ENCODE data around the gene PPP1R14C. TPM values are rescaled to one million over a fixed set of nuclear protein-coding genes. Genes with fewer than 3 reads are reported as not detected.

The PPP1R14C gene
- polyA plus RNA-seq, 2 donors: 7.8 to 12.4 TPM

DNA sequence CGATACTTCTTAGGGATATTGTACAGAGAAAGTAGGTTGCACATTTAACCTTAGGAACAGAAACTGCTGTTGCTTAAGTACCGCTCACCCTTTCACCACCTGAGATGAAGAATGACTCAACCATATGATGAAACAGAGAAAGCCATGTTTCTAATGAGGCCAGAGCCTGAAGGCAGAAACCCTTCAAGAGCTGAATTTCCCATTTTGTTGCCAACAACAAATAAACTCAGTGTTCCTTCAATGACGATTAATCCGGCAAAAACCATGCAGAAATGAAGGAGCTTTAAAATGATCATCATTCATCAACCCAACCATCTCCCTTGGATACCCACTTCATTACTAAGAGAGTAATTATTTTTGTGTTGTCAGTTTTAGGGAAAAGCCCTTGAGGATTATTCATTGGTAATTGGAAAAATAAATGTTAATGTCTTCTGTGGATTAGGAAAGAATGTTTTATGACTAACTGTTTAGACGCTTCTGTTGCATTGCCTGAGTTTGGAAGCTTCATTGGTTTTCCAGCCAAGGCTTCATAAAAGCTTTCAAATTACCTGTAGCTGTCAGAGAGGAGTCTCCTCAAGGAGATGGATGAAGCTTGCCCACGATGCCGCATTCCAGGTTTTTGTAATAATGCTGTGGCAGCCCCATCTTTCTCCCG lies 113.9 kb downstream of the PPP1R14C start:
- WGBS, 2 donors: 38 to 47% methylated on average over 8 of the region's 8 CpGs
- no peak overlapping the region for H3K4me3 ChIP-seq (ENCODE audit: low read depth in 1 of 2, low read length in 2 of 2)
- no peaks in the 10 kb centered on the region for H3K9me3 ChIP-seq (ENCODE audit: control insufficient read depth in 2 of 2, insufficient read depth in 1 of 2, low read depth in 1 of 2, low read length in 1 of 2)
- H3K4me1 ChIP-seq (ENCODE audit: control insufficient read depth in 2 of 2, insufficient read depth in 2 of 2, low read length in 1 of 2): peaks cover 0 to 7% of the 10 kb centered on the region in 2 donors
- H3K27me3 ChIP-seq (ENCODE audit: control insufficient read depth in 1 of 2, insufficient read depth in 2 of 2, low read length in 2 of 2): no peaks in the 10 kb centered on the region
- no peak overlapping the region for H3K27ac ChIP-seq (ENCODE audit: low read depth in 2 of 2, low read length in 1 of 2)
- no peaks in the 10 kb centered on the region for H3K36me3 ChIP-seq (ENCODE audit: control insufficient read depth in 2 of 2, insufficient read depth in 2 of 2, low read length in 1 of 2)

DNA sequence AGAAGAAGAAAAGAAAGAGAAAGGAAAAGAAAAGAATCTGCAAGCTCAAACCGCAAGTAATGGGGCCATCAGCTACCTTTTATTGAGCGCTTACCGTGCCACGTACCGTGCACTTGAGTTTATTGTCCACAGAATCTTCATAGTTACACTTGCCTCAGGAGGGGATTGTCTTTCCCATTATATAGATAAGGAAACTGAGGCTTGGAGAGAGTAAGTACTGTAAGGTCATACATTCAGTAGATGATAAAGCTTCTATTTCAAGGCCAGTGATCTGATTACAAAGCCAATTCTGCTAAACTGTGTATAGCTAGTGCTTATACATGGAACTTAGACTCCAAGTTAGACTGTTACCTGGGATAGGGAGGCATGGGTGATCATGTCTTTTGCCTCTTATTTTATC lies 115.5 kb downstream of the PPP1R14C start:
- Histone ChIP-seq H3K36me3 (ENCODE audit: control insufficient read depth in 2 of 2, insufficient read depth in 2 of 2, low read length in 1 of 2) (no peaks in the 10 kb centered on the region), H3K4me1 (ENCODE audit: control insufficient read depth in 2 of 2, insufficient read depth in 2 of 2, low read length in 1 of 2) (peaks cover 0 to 7% of the 10 kb centered on the region in 2 donors), H3K27ac (ENCODE audit: low read depth in 2 of 2, low read length in 1 of 2) (no peak overlapping the region), H3K4me3 (ENCODE audit: low read depth in 1 of 2, low read length in 2 of 2) (no peak overlapping the region), H3K27me3 (ENCODE audit: control insufficient read depth in 1 of 2, insufficient read depth in 2 of 2, low read length in 2 of 2) (no peaks in the 10 kb centered on the region), H3K9me3 (ENCODE audit: control insufficient read depth in 2 of 2, insufficient read depth in 1 of 2, low read depth in 1 of 2, low read length in 1 of 2) (no peaks in the 10 kb centered on the region)
- 97 to 100% methylated on average over 5 of the region's 5 CpGs for WGBS, 2 donors

DNA sequence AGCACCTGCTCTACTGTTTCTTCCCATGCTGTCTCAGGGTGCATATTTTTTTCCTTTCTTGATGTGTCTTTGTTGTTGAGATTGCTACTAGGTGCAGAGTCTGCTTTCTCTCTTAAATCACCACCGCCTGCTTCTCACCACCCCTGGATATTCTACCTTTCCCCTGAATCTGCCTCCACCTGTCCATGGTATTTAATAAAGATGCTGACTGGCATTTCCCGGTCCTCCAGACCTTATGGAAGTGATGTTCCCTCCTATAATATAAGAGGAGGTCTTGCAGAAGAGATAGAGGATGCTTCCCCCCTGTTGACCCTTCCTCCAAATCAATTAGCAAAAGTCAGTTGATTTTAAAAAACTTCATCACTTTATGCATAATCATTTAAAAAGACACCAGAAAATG lies 118.1 kb downstream of the PPP1R14C start:
- WGBS, 2 donors: 92 to 94% methylated on average over 2 of the region's 2 CpGs
- Histone ChIP-seq H3K36me3 (ENCODE audit: control insufficient read depth in 2 of 2, insufficient read depth in 2 of 2, low read length in 1 of 2) (no peaks in the 10 kb centered on the region), H3K4me1 (ENCODE audit: control insufficient read depth in 2 of 2, insufficient read depth in 2 of 2, low read length in 1 of 2) (peaks cover 0 to 4% of the 10 kb centered on the region in 2 donors), H3K4me3 (ENCODE audit: low read depth in 1 of 2, low read length in 2 of 2) (no peak overlapping the region), H3K9me3 (ENCODE audit: control insufficient read depth in 2 of 2, insufficient read depth in 1 of 2, low read depth in 1 of 2, low read length in 1 of 2) (peaks cover 0 to 6% of the 10 kb centered on the region in 2 donors), H3K27ac (ENCODE audit: low read depth in 2 of 2, low read length in 1 of 2) (no peak overlapping the region), H3K27me3 (ENCODE audit: control insufficient read depth in 1 of 2, insufficient read depth in 2 of 2, low read length in 2 of 2) (no peaks in the 10 kb centered on the region)

DNA sequence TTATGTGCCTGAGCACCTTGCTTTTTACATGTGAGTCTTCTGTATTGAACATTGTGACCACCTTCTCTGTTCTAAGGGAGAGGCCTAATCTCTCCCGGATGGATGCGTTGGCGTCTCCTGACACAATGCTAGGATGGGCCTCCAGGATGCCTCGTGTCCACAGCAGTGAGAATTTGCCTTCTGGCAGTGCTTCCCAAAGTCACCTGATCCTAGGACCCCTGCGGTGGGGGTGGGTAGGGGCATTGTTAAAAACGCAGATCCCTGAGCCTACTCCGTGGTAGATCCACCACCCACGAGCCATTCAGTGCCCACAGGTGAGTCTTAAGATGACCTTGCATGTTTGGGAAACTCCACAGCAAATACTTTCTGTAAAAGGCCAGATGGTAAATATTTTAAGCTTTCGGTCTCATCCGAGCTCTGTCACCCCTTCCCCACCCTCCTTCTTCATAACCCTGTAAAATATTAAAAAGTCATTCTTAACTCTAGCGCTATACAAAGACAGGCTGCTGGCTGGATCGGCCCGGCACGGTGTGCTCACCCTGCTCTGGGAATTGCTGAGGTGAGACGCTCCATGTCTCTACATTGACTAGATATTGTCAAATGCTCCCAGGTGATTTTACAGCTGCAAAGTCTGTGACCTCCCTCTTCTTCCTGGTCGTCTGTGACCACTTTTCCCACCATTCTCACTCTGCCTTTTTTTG lies 119.3 kb downstream of the PPP1R14C start:
- peaks cover 0 to 6% of the 10 kb centered on the region in 2 donors for H3K9me3 ChIP-seq (ENCODE audit: control insufficient read depth in 2 of 2, insufficient read depth in 1 of 2, low read depth in 1 of 2, low read length in 1 of 2)
- H3K4me1 ChIP-seq (ENCODE audit: control insufficient read depth in 2 of 2, insufficient read depth in 2 of 2, low read length in 1 of 2): peaks cover 0 to 3% of the 10 kb centered on the region in 2 donors
- no peak overlapping the region for H3K4me3 ChIP-seq (ENCODE audit: low read depth in 1 of 2, low read length in 2 of 2)
- no peak overlapping the region for H3K27ac ChIP-seq (ENCODE audit: low read depth in 2 of 2, low read length in 1 of 2)
- 83 to 86% methylated on average over 16 of the region's 16 CpGs for WGBS, 2 donors
- no peaks in the 10 kb centered on the region for H3K27me3 ChIP-seq (ENCODE audit: control insufficient read depth in 1 of 2, insufficient read depth in 2 of 2, low read length in 2 of 2)
- H3K36me3 ChIP-seq (ENCODE audit: control insufficient read depth in 2 of 2, insufficient read depth in 2 of 2, low read length in 1 of 2): no peaks in the 10 kb centered on the region

- Histone ChIP-seq H3K36me3 (ENCODE audit: control insufficient read depth in 2 of 2, insufficient read depth in 2 of 2, low read length in 1 of 2) (no peaks in the 10 kb centered on the region), H3K9me3 (ENCODE audit: control insufficient read depth in 2 of 2, insufficient read depth in 1 of 2, low read depth in 1 of 2, low read length in 1 of 2) (peaks cover 0 to 6% of the 10 kb centered on the region in 2 donors), H3K4me3 (ENCODE audit: low read depth in 1 of 2, low read length in 2 of 2) (no peak overlapping the region), H3K27ac (ENCODE audit: low read depth in 2 of 2, low read length in 1 of 2) (no peak overlapping the region), H3K27me3 (ENCODE audit: control insufficient read depth in 1 of 2, insufficient read depth in 2 of 2, low read length in 2 of 2) (no peaks in the 10 kb centered on the region), H3K4me1 (ENCODE audit: control insufficient read depth in 2 of 2, insufficient read depth in 2 of 2, low read length in 1 of 2) (peaks cover 0 to 3% of the 10 kb centered on the region in 2 donors)
- WGBS, 2 donors: 76 to 87% methylated on average over 19 of the region's 19 CpGs
Measured at GRCh38 chr6:150263765-150264404, 121.0 kb downstream of the PPP1R14C start.

DNA sequence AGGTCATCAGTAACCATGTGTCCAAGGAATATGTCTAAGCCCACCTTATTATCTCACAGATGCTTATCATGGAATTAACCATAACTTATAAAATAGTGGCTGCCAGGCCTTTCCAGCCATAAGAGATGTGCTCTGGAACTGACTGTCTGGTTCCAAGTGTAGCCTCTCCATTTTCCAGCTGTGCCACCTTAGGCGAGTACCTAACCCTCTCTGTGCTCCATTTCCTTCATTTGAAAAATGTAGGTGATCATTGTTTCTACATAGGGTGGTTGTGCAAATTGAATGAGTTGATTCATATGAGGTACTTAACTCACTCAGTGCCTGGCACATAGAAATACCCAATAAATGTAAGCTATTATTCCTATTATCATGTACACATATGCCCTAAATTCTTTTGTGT lies 123.5 kb downstream of the PPP1R14C start:
- 99 to 100% methylated on average over 1 of the region's 1 CpG for WGBS, 2 donors
- H3K4me1 ChIP-seq (ENCODE audit: control insufficient read depth in 2 of 2, insufficient read depth in 2 of 2, low read length in 1 of 2): peaks cover 0 to 7% of the 10 kb centered on the region in 2 donors
- peaks cover 0 to 6% of the 10 kb centered on the region in 2 donors for H3K9me3 ChIP-seq (ENCODE audit: control insufficient read depth in 2 of 2, insufficient read depth in 1 of 2, low read depth in 1 of 2, low read length in 1 of 2)
- no peaks in the 10 kb centered on the region for H3K36me3 ChIP-seq (ENCODE audit: control insufficient read depth in 2 of 2, insufficient read depth in 2 of 2, low read length in 1 of 2)
- no peaks in the 10 kb centered on the region for H3K27me3 ChIP-seq (ENCODE audit: control insufficient read depth in 1 of 2, insufficient read depth in 2 of 2, low read length in 2 of 2)
- H3K4me3 ChIP-seq (ENCODE audit: low read depth in 1 of 2, low read length in 2 of 2): no peak overlapping the region
- H3K27ac ChIP-seq (ENCODE audit: low read depth in 2 of 2, low read length in 1 of 2): no peak overlapping the region

GRCh38 chr6:150266963-150267685 lies 124.3 kb downstream of the PPP1R14C start:
- Histone ChIP-seq H3K27me3 (ENCODE audit: control insufficient read depth in 1 of 2, insufficient read depth in 2 of 2, low read length in 2 of 2) (no peaks in the 10 kb centered on the region), H3K27ac (ENCODE audit: low read depth in 2 of 2, low read length in 1 of 2) (no peak overlapping the region), H3K4me3 (ENCODE audit: low read depth in 1 of 2, low read length in 2 of 2) (no peak overlapping the region), H3K4me1 (ENCODE audit: control insufficient read depth in 2 of 2, insufficient read depth in 2 of 2, low read length in 1 of 2) (peaks cover 0 to 7% of the 10 kb centered on the region in 2 donors), H3K9me3 (ENCODE audit: control insufficient read depth in 2 of 2, insufficient read depth in 1 of 2, low read depth in 1 of 2, low read length in 1 of 2) (peaks cover 0 to 6% of the 10 kb centered on the region in 2 donors), H3K36me3 (ENCODE audit: control insufficient read depth in 2 of 2, insufficient read depth in 2 of 2, low read length in 1 of 2) (no peaks in the 10 kb centered on the region)
- 45 to 71% methylated on average over 7 of the region's 7 CpGs for whole genome bisulfite sequencing, 2 donors

DNA sequence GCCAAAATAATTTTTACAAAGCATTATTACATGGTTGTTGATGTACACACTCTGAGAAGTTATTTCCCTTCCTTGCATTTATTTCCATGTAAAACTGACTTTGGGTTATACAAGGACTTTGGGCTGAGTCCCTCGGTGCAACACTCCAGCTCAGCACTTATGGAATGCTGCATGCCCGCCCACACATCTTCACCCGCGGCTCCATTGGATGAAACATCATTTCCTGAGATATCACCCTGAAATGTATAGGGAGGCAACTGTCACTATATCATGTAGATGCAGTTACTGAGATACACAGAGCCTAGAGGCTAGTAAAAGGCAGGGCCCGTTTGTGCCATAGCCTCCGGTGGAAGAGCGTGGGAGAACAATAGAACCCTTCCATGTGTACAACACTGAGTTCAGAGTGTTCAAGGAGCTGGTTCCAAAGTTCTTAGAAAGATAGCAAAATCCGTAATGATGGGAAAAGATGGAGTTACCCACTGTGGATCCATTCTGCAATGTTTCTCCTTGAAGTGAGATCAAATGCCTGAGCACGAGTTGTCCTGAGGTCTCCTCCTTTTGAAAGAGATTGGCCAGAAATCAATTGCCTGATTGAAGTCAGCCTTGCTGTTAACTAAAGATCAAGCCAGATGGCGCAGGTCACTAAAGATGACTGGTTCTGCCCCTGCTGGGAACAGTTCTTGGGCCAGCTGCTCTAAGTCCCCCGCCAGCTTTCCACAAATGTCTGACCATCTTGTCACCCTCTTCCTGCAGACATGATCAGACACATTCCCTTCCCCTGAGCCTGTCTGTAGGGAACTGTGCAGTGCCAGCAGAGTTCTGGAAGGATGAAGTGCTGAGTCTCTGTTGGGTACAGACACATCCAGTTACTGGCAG lies 125.1 kb downstream of the PPP1R14C start:
- Histone ChIP-seq H3K27ac (ENCODE audit: low read depth in 2 of 2, low read length in 1 of 2) (no peak overlapping the region), H3K4me1 (ENCODE audit: control insufficient read depth in 2 of 2, insufficient read depth in 2 of 2, low read length in 1 of 2) (peaks cover 0 to 7% of the 10 kb centered on the region in 2 donors), H3K36me3 (ENCODE audit: control insufficient read depth in 2 of 2, insufficient read depth in 2 of 2, low read length in 1 of 2) (no peaks in the 10 kb centered on the region), H3K4me3 (ENCODE audit: low read depth in 1 of 2, low read length in 2 of 2) (no peak overlapping the region), H3K27me3 (ENCODE audit: control insufficient read depth in 1 of 2, insufficient read depth in 2 of 2, low read length in 2 of 2) (no peaks in the 10 kb centered on the region), H3K9me3 (ENCODE audit: control insufficient read depth in 2 of 2, insufficient read depth in 1 of 2, low read depth in 1 of 2, low read length in 1 of 2) (peaks cover 0 to 6% of the 10 kb centered on the region in 2 donors)
- 45 to 63% methylated on average over 11 of the region's 11 CpGs for WGBS, 2 donors
